ENCODE measurements around the gene RWDD4.

RWDD4 gene

GRCh38 chr4:183599284-183599683 is 59.7 kb downstream of the RWDD4 start:
- no peak for DNase-seq

DNA sequence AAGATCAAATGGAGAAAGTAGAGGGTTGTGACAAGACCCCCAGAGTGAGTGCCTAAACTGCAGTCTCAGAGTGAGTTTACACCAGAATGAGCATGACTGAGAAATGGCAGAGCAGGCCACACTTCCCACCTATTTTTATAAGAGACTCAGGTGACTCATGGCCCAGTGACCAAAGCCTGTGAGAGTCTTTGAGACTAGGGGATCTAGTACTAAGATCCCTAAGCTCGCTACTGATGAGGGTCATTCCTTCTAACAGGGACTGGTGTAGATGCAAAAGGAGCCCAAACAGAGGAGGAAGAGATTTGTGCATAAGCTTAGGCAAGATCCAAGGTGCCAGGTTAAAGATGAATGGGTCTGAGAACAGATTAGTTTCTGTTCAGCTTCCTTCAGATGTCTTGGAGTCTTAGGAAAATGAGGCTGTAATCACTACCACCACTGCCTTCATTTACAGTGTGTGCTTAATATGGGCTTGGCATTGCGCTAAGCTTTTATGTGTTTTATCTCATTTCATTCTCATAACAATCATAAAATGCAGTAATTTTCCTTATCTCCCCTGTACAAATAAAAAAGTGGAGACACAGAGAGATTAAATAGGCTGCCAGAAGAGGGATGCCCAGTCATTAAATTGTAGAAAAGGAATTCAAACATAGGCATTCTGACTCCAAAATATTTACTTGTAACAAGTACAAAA is 62.8 kb downstream of the RWDD4 start:
- DNase-seq: no peak

- DNase-seq: no peak
Measured at GRCh38 chr4:183594823-183595222, 64.2 kb downstream of the RWDD4 start.

DNA sequence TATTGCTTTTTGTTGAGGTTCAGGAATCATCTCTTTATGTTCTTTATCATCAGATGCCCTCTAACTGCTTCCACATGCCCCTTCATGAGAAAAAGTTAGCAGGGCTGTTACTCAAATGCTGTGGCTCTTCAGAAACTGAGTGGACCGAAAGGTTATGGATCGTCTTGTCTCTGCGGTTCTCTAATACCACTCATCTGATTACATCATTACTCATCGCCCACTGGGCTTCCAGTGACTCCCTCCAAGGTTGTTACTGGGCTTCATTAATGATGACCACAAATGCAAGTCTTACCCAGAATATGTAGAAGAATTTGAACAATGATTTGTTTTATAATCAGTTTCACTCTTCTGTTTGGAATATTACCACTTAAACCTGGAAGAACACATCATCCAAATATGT is 67.7 kb downstream of the RWDD4 start:
- DNase-seq: no peak
